IMR-90 (cell line): Measurements from ENCODE around the gene TBXAS1. TPM values are rescaled to one million over a fixed set of nuclear protein-coding genes. Genes with fewer than 3 reads are reported as not detected.

Experiments used
- ATAC-seq: fragments of 200-7000 bp; cut with Tn5 transposase; 2 replicates; pipeline ENCODE4 v1.9.1; 2020; ENCODE audit warnings: low read depth, mild to moderate bottlenecking, moderate library complexity
- BruUV-seq: library from RNA; stranded (reverse); fragments of 400-500 nt; replicated peaks from 2 replicates; lab custom pipeline; 2021; lab: Mats Ljungman, UMichigan
- CTCF ChIA-PET: fragments of 300-600 bp; formaldehyde crosslinking; extraction: SDS; loops from one replicate; lab custom pipeline; 2021; ENCODE audit warnings: antibody characterized with exemption; lab: Yijun Ruan, JAX
- POLR2A ChIA-PET: fragments of 300-600 bp; sonication (Branson Sonifier 250); formaldehyde crosslinking; loops from one replicate; lab custom pipeline; 2022; ENCODE audit warnings: antibody characterized with exemption; ENCODE audit not compliant: unreplicated experiment; lab: Charles Lee
- DNase-seq: peaks from one replicate; pipeline ENCODE4 v3.0.0; 2013
- H2AFZ ChIP-seq: replicated peaks from 2 replicates; pipeline ENCODE3; 2013; ENCODE audit warnings: low read length, mild to moderate bottlenecking; ENCODE audit not compliant: poor library complexity
- H2AK5ac ChIP-seq: 2 replicates; pipeline ENCODE4 v1.6.1; 2013; ENCODE audit warnings: low read depth, low read length, inconsistent platforms
- H2AK9ac ChIP-seq: replicated peaks from 2 replicates; pipeline ENCODE3; 2013; ENCODE audit warnings: mild to moderate bottlenecking, low read depth, low read length, moderate library complexity; ENCODE audit not compliant: poor library complexity
- H2BK120ac ChIP-seq: 2 replicates; pipeline ENCODE4 v1.6.1; 2013; ENCODE audit warnings: low read depth, low read length, inconsistent platforms
- H2BK15ac ChIP-seq: 3 replicates; pipeline ENCODE4 v1.6.1; 2013; ENCODE audit warnings: low read depth, low read length, inconsistent platforms
- H2BK20ac ChIP-seq: 2 replicates; pipeline ENCODE4 v1.6.1; 2013; ENCODE audit warnings: low read depth, mild to moderate bottlenecking, inconsistent platforms, low read length, moderate library complexity
- H2BK5ac ChIP-seq: 2 replicates; pipeline ENCODE4 v1.6.1; 2013; ENCODE audit warnings: mild to moderate bottlenecking, low read depth, low read length, inconsistent platforms; ENCODE audit not compliant: poor library complexity, severe bottlenecking
- H3K14ac ChIP-seq: replicated peaks from 2 replicates; pipeline ENCODE4 v1.6.1; 2013; ENCODE audit warnings: low read depth, low read length, inconsistent platforms
- H3K18ac ChIP-seq: 2 replicates; pipeline ENCODE4 v1.6.1; 2013; ENCODE audit warnings: low read depth, low read length, control low read depth
- H3K23ac ChIP-seq: 2 replicates; pipeline ENCODE4 v1.6.1; 2013; ENCODE audit warnings: low read depth, low read length, inconsistent platforms
- H3K27ac ChIP-seq: 2 replicates; pipeline ENCODE4 v1.5.1; 2013; ENCODE audit warnings: mild to moderate bottlenecking, control low read depth, low read length; ENCODE audit not compliant: insufficient read depth
- H3K27me3 ChIP-seq: 2 replicates; pipeline ENCODE4 v1.6.1; 2013; ENCODE audit warnings: low read length; ENCODE audit not compliant: control insufficient read depth, insufficient read depth
- H3K36me3 ChIP-seq: 2 replicates; pipeline ENCODE4 v1.6.1; 2013; ENCODE audit warnings: low read length, mixed read lengths; ENCODE audit not compliant: control insufficient read depth, insufficient read depth
- H3K4ac ChIP-seq: 2 replicates; pipeline ENCODE4 v1.6.1; 2013; ENCODE audit warnings: low read depth, low read length, inconsistent platforms
- H3K4me1 ChIP-seq: 2 replicates; pipeline ENCODE4 v1.6.1; 2013; ENCODE audit warnings: low read length, mixed read lengths; ENCODE audit not compliant: control insufficient read depth, insufficient read depth
- H3K4me2 ChIP-seq: 2 replicates; pipeline ENCODE4 v1.6.1; 2013; ENCODE audit warnings: low read depth, mild to moderate bottlenecking, control low read depth, low read length, moderate library complexity
- H3K4me3 ChIP-seq: 2 replicates; pipeline ENCODE4 v1.5.1; 2013; ENCODE audit warnings: low read depth, mild to moderate bottlenecking, control low read depth, low read length, moderate library complexity; ENCODE audit not compliant: insufficient read depth
- H3K56ac ChIP-seq: 2 replicates; pipeline ENCODE4 v1.6.1; 2013; ENCODE audit warnings: low read length, inconsistent platforms; ENCODE audit not compliant: insufficient read depth; ENCODE audit errors: extremely low read depth
- H3K79me1 ChIP-seq, 2 experiments: 2 replicates each; pipeline ENCODE4 v1.6.1; 2013; ENCODE audit warnings: low read length in 2 of 2, inconsistent platforms in 1 of 2, low read depth in 1 of 2
- H3K9ac ChIP-seq: 2 replicates; pipeline ENCODE4 v1.6.1; 2013; ENCODE audit warnings: low read depth, low read length, control low read depth
- H3K9me1 ChIP-seq: 2 replicates; pipeline ENCODE4 v1.6.1; 2013; ENCODE audit warnings: low read length, inconsistent platforms; ENCODE audit not compliant: insufficient read depth
- H3K9me3 ChIP-seq: 2 replicates; pipeline ENCODE4 v1.6.1; 2013; ENCODE audit warnings: low read length; ENCODE audit not compliant: control insufficient read depth, insufficient read depth
- H4K20me1 ChIP-seq: 2 replicates; pipeline ENCODE4 v1.6.1; 2013; ENCODE audit warnings: low read length, inconsistent platforms; ENCODE audit not compliant: insufficient read depth
- H4K5ac ChIP-seq: 2 replicates; pipeline ENCODE4 v1.6.1; 2013; ENCODE audit warnings: mild to moderate bottlenecking, low read depth, low read length, control low read depth
- H4K8ac ChIP-seq, 2 experiments: 2 replicates each; pipeline ENCODE4 v1.6.1; 2013; ENCODE audit warnings: low read depth in 2 of 2, low read length in 2 of 2, control low read depth in 1 of 2, inconsistent platforms in 1 of 2
- H4K91ac ChIP-seq: 2 replicates; pipeline ENCODE4 v1.6.1; 2013; ENCODE audit warnings: low read depth, low read length, inconsistent platforms; ENCODE audit not compliant: insufficient read depth
- POLR2A ChIP-seq: IDR thresholded peaks from 2 replicates; pipeline ENCODE4 v1.6.1; 2012; ENCODE audit warnings: mild to moderate bottlenecking, low read depth, low read length
- RAD21 ChIP-seq: IDR thresholded peaks from 2 replicates; pipeline ENCODE4 v1.6.1; 2012; ENCODE audit warnings: low read length, improper control_type of control experiment
- RCOR1 ChIP-seq: IDR thresholded peaks from 2 replicates; pipeline ENCODE4 v1.6.1; 2012; ENCODE audit warnings: mild to moderate bottlenecking, low read length, improper control_type of control experiment; ENCODE audit not compliant: insufficient replicate concordance
- WGBS, 2 experiments: methylation state at CpG; one replicate each; pipeline versions ENCODE4 v1.1.5 to v1.1.7; 2013; ENCODE audit warnings: missing lambda C conversion rate in 2 of 2; ENCODE audit not compliant: insufficient read length in 1 of 2; ENCODE audit errors: extremely low coverage in 2 of 2; 5-methylcytosine and 5-hydroxymethylcytosine counted together
- dilution Hi-C: fragments of 300-500 bp; cut with HindIII; formaldehyde crosslinking; loops from one replicate; pipeline ENCODE4 v1.14.3; 2018; ENCODE audit warnings: low sequenced_read_pairs; ENCODE audit not compliant: unreplicated experiment
- in situ Hi-C: fragments of 300-500 bp; cut with MboI; formaldehyde crosslinking; loops from 3 replicates; pipeline ENCODE4 v1.14.3; 2019; ENCODE audit warnings: low sequenced_read_pairs, inconsistent platforms, mixed read lengths
- intact Hi-C: fragments of 100-400 bp; cut with micrococcal nuclease; formaldehyde crosslinking; loops from 2 replicates; pipeline ENCODE4 v1.10.0; 2022
- polyA plus RNA-seq, 3 experiments: library from polyadenylated mRNA; depleted of rRNA; stranded (reverse); fragments of >200 nt; gene quantifications; 2 replicates each; pipeline ENCODE4 v1.2.3, GENCODE V29; 2012; ENCODE audit warnings: low replicate concordance in 1 of 3
- total RNA-seq: library from RNA; depleted of rRNA; stranded (reverse); fragments of >200 nt; gene quantifications from 2 replicates; pipeline ENCODE4 v1.2.3, GENCODE V29; 2012

Gene TBXAS1
- total and polyA plus RNA-seq, 2 of the 4 experiments (the other 2 are of a cell fraction), result 5.9 to 10.8 TPM

- intact Hi-C loops, result no loop called here
- Histone ChIP-seq H2BK15ac (no peak overlapping the region), H3K9ac (no peak overlapping the region), H3K9me3 (peaks cover 3% of the 10 kb centered on the region; the same call in 1 of the 2 replicates), H3K14ac (no peak overlapping the region), H4K91ac (no peak overlapping the region), H3K27ac (no peak overlapping the region), H2AK9ac (no peak overlapping the region), H2BK20ac (no peak overlapping the region), H4K5ac (no peak overlapping the region), H3K27me3 (no peaks in the 10 kb centered on the region), H4K8ac (no peak overlapping the region), H3K4me3 (no peak overlapping the region), H3K79me1 (no peaks in the 10 kb centered on the region), H2AK5ac (no peak overlapping the region), H3K18ac (no peak overlapping the region), H3K36me3 (0 out of 2 replicates have a peak, but pooled peaks cover 1% of the 10 kb centered on the region), H2AFZ (no peak overlapping the region), H3K4ac (no peak overlapping the region), H3K4me1 (no peaks in the 10 kb centered on the region), H2BK120ac (no peak overlapping the region), H3K23ac (no peak overlapping the region), H3K56ac (no peak overlapping the region), H4K20me1 (no peaks in the 10 kb centered on the region), H3K4me2 (no peak overlapping the region), H2BK5ac (no peak overlapping the region), H3K9me1 (peaks cover 2% of the 10 kb centered on the region; the same call in 1 of the 2 replicates)
- DNase-seq, result no peak
- CTCF ChIA-PET, result no interaction called here
- TF ChIP-seq RCOR1, result no peak
- no peak for TF ChIP-seq RAD21
- TF ChIP-seq POLR2A, result no peak
- dilution Hi-C loops, result no loop called here
- in situ Hi-C loops, result no loop called here
- no peak for ATAC-seq
- no TSS peak for BruUV-seq
- WGBS, 2 experiments, result 80% methylated on average over 1 of the region's 1 CpG; no CpG with 5 or more reads in 1 of the 2 experiments
- POLR2A ChIA-PET, result no interaction called here
Observed at GRCh38 chr7:139893461-139893860, 64.4 kb downstream of the TBXAS1 start.
